Measurements from ENCODE around the gene CCDC51. TPM values are rescaled to one million over a fixed set of nuclear protein-coding genes. Genes with fewer than 3 reads are reported as not detected.

The CCDC51 gene
- total and polyA plus RNA-seq, 2 experiments from 2014 or later, result 20.8 to 24.1 TPM

DNA sequence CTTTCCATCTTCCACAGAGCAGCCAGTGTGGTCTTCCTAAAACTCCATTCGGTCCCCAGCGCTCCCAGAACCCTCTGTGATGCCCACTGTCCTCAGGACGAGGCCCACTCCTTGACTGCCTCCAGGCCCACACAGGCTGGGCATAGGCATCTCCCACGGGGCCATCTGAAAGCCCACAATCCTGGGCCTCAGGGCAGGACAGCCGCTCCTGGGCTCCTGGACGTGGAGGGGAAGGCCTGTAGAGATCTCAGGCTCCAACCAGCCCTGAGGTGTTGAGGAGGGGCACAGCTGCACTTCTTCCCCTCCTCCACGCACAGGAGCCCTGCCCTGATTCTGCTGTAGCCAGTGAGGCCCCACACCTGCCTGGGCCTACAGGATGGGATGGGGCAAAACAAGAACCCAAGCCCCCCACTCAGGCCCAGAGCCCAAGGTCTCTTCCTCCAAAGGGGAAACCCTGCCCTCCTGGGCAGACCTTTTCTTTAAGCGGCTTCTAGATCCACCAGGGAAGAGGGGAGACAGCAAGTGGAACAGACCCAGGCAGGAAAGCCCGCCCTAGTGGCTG is 38.1 kb upstream of the CCDC51 start:
- no peaks in the 10 kb centered on the region for H3K27me3 ChIP-seq (ENCODE audit: insufficient read depth)

More for the DNA sequence above, 38.1 kb upstream of the CCDC51 start:
- peaks cover 22% of the 10 kb centered on the region for H3K27me3 Mint-ChIP-seq (ENCODE audit: insufficient read depth, low read depth, poor library complexity)
- peak overlapping the region; percentile 54; the same call in 1 of the 2 replicates for H3K27ac Mint-ChIP-seq
- H3K36me3 ChIP-seq (ENCODE audit: insufficient read depth), result no peaks in the 10 kb centered on the region; the same call in 1 of the 2 replicates
- peaks cover 34% of the 10 kb centered on the region for H3K4me1 Mint-ChIP-seq
- no peaks in the 10 kb centered on the region for H3K79me2 ChIP-seq (replicated peaks; ENCODE audit: insufficient read depth)
- H3K9me2 ChIP-seq (ENCODE audit: insufficient read depth), result no peaks in the 10 kb centered on the region
- no peak overlapping the region for H3K4me3 ChIP-seq
- no peaks in the 10 kb centered on the region for H4K20me1 ChIP-seq (replicated peaks; ENCODE audit: insufficient read depth)
- TF ChIP-seq ZNF114 (CRISPR knock-in tag; IDR thresholded peaks at IDR 0.05), result no peak
- TF ChIP-seq, protein P1, sequence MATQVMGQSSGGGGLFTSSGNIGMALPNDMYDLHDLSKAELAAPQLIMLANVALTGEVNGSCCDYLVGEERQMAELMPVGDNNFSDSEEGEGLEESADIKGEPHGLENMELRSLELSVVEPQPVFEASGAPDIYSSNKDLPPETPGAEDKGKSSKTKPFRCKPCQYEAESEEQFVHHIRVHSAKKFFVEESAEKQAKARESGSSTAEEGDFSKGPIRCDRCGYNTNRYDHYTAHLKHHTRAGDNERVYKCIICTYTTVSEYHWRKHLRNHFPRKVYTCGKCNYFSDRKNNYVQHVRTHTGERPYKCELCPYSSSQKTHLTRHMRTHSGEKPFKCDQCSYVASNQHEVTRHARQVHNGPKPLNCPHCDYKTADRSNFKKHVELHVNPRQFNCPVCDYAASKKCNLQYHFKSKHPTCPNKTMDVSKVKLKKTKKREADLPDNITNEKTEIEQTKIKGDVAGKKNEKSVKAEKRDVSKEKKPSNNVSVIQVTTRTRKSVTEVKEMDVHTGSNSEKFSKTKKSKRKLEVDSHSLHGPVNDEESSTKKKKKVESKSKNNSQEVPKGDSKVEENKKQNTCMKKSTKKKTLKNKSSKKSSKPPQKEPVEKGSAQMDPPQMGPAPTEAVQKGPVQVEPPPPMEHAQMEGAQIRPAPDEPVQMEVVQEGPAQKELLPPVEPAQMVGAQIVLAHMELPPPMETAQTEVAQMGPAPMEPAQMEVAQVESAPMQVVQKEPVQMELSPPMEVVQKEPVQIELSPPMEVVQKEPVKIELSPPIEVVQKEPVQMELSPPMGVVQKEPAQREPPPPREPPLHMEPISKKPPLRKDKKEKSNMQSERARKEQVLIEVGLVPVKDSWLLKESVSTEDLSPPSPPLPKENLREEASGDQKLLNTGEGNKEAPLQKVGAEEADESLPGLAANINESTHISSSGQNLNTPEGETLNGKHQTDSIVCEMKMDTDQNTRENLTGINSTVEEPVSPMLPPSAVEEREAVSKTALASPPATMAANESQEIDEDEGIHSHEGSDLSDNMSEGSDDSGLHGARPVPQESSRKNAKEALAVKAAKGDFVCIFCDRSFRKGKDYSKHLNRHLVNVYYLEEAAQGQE (IDR thresholded peaks at IDR 0.05; ENCODE audit: unreplicated experiment), result no peak
- TF ChIP-seq CREB1 (CRISPR knock-in tag; IDR thresholded peaks at IDR 0.05; ENCODE audit: low read depth), result no peak
- no peak for TF ChIP-seq JUNB (IDR thresholded peaks at IDR 0.05; ENCODE audit: unreplicated experiment)
- no peak for TF ChIP-seq POLR2AphosphoS5 (IDR thresholded peaks at IDR 0.05; ENCODE audit: low read depth)
- TF ChIP-seq EZH2 (IDR thresholded peaks at IDR 0.05; ENCODE audit: low read depth, unreplicated experiment), result no peak
- no peak for TF ChIP-seq STAT1 (IDR thresholded peaks at IDR 0.05; ENCODE audit: unreplicated experiment)
- TF ChIP-seq, protein P2, sequence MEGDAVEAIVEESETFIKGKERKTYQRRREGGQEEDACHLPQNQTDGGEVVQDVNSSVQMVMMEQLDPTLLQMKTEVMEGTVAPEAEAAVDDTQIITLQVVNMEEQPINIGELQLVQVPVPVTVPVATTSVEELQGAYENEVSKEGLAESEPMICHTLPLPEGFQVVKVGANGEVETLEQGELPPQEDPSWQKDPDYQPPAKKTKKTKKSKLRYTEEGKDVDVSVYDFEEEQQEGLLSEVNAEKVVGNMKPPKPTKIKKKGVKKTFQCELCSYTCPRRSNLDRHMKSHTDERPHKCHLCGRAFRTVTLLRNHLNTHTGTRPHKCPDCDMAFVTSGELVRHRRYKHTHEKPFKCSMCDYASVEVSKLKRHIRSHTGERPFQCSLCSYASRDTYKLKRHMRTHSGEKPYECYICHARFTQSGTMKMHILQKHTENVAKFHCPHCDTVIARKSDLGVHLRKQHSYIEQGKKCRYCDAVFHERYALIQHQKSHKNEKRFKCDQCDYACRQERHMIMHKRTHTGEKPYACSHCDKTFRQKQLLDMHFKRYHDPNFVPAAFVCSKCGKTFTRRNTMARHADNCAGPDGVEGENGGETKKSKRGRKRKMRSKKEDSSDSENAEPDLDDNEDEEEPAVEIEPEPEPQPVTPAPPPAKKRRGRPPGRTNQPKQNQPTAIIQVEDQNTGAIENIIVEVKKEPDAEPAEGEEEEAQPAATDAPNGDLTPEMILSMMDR (conservative IDR thresholded peaks at IDR 0.05; ENCODE audit: low read depth in 2 of 2), result no peak
- no peak for TF ChIP-seq ZNF331 (CRISPR knock-in tag; IDR thresholded peaks at IDR 0.05; ENCODE audit: low read depth)
- TF ChIP-seq, protein P3, sequence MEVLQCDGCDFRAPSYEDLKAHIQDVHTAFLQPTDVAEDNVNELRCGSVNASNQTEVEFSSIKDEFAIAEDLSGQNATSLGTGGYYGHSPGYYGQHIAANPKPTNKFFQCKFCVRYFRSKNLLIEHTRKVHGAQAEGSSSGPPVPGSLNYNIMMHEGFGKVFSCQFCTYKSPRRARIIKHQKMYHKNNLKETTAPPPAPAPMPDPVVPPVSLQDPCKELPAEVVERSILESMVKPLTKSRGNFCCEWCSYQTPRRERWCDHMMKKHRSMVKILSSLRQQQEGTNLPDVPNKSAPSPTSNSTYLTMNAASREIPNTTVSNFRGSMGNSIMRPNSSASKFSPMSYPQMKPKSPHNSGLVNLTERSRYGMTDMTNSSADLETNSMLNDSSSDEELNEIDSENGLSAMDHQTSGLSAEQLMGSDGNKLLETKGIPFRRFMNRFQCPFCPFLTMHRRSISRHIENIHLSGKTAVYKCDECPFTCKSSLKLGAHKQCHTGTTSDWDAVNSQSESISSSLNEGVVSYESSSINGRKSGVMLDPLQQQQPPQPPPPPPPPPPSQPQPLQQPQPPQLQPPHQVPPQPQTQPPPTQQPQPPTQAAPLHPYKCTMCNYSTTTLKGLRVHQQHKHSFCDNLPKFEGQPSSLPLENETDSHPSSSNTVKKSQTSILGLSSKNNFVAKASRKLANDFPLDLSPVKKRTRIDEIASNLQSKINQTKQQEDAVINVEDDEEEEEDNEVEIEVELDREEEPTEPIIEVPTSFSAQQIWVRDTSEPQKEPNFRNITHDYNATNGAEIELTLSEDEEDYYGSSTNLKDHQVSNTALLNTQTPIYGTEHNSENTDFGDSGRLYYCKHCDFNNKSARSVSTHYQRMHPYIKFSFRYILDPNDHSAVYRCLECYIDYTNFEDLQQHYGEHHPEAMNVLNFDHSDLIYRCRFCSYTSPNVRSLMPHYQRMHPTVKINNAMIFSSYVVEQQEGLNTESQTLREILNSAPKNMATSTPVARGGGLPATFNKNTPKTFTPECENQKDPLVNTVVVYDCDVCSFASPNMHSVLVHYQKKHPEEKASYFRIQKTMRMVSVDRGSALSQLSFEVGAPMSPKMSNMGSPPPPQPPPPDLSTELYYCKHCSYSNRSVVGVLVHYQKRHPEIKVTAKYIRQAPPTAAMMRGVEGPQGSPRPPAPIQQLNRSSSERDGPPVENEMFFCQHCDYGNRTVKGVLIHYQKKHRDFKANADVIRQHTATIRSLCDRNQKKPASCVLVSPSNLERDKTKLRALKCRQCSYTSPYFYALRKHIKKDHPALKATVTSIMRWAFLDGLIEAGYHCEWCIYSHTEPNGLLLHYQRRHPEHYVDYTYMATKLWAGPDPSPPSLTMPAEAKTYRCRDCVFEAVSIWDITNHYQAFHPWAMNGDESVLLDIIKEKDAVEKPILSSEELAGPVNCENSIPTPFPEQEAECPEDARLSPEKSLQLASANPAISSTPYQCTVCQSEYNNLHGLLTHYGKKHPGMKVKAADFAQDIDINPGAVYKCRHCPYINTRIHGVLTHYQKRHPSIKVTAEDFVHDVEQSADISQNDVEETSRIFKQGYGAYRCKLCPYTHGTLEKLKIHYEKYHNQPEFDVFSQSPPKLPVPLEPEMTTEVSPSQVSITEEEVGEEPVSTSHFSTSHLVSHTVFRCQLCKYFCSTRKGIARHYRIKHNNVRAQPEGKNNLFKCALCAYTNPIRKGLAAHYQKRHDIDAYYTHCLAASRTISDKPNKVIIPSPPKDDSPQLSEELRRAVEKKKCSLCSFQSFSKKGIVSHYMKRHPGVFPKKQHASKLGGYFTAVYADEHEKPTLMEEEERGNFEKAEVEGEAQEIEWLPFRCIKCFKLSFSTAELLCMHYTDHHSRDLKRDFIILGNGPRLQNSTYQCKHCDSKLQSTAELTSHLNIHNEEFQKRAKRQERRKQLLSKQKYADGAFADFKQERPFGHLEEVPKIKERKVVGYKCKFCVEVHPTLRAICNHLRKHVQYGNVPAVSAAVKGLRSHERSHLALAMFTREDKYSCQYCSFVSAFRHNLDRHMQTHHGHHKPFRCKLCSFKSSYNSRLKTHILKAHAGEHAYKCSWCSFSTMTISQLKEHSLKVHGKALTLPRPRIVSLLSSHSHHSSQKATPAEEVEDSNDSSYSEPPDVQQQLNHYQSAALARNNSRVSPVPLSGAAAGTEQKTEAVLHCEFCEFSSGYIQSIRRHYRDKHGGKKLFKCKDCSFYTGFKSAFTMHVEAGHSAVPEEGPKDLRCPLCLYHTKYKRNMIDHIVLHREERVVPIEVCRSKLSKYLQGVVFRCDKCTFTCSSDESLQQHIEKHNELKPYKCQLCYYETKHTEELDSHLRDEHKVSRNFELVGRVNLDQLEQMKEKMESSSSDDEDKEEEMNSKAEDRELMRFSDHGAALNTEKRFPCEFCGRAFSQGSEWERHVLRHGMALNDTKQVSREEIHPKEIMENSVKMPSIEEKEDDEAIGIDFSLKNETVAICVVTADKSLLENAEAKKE (CRISPR knock-in tag; IDR thresholded peaks at IDR 0.05), result no peak
- no peak for TF ChIP-seq NANOG (IDR thresholded peaks at IDR 0.05; ENCODE audit: borderline replicate concordance)
- H3K4me3 Mint-ChIP-seq, result no peak overlapping the region
- no peak overlapping the region for H3K4me2 ChIP-seq
- peaks cover 4% of the 10 kb centered on the region; the same call in 2 of the 3 replicates for H3K9me3 Mint-ChIP-seq
- peaks cover 10% of the 10 kb centered on the region; the same call in 1 of the 2 replicates for H3F3A ChIP-seq (replicated peaks; ENCODE audit: low read depth)
- peaks cover 13% of the 10 kb centered on the region for H3K4me1 ChIP-seq (ENCODE audit: insufficient read depth)
- ATAC-seq, result no peak
- H3K36me3 Mint-ChIP-seq (ENCODE audit: low read depth), result peaks cover 12% of the 10 kb centered on the region
- no peak overlapping the region for H2AFZ ChIP-seq
- H3K27ac ChIP-seq (ENCODE audit: low read depth), result no peak overlapping the region
- DNase-seq (ENCODE audit: low spot score), result no peak

All from GM23338 (cell line).